Activated T-cell treated with anti-CD3 and anti-CD28 coated beads, Interleukin-2, amount 50 U/mL, for 48 hours (primary cell): ENCODE data around the gene TTC28.
"Not testable (repeated sequence)": the region's sequence is repeated elsewhere in the genome, so short reads cannot be mapped to it uniquely, and the experiment has no call there.

Experiments
- DNase-seq, 2 experiments: peaks; one replicate each; pipeline ENCODE4 v3.0.0-alpha.2; 2020

The TTC28 gene

GRCh38 chr22:28600546-28601143, 79.0 kb downstream of the TTC28 start:
- DNase-seq: no peak

- no peak for DNase-seq
Observed at GRCh38 chr22:28599693-28600092, 79.9 kb downstream of the TTC28 start.

GRCh38 chr22:28597665-28598064, 82.0 kb downstream of the TTC28 start:
- DNase-seq: no peak

GRCh38 chr22:28594797-28595462, 84.7 kb downstream of the TTC28 start:
- DNase-seq: no peak

- DNase-seq: no peak
Observed at GRCh38 chr22:28594076-28594796, 85.4 kb downstream of the TTC28 start.

- no peak for DNase-seq
Observed at GRCh38 chr22:28593299-28593698, 86.3 kb downstream of the TTC28 start.

- DNase-seq: no peak
Observed at GRCh38 chr22:28589102-28589750, 90.4 kb downstream of the TTC28 start.

- no peak for DNase-seq
Observed at GRCh38 chr22:28585324-28585723, 94.3 kb downstream of the TTC28 start.

GRCh38 chr22:28582806-28583205, 96.8 kb downstream of the TTC28 start:
- DNase-seq: no peak

GRCh38 chr22:28581016-28581415, 98.6 kb downstream of the TTC28 start:
- no peak for DNase-seq

- no peak for DNase-seq
Observed at GRCh38 chr22:28576162-28576561, 103.5 kb downstream of the TTC28 start.

- DNase-seq: no peak
Observed at GRCh38 chr22:28574159-28574788, 105.4 kb downstream of the TTC28 start.

- no peak for DNase-seq
Observed at GRCh38 chr22:28570696-28571373, 108.8 kb downstream of the TTC28 start.

- DNase-seq: not testable (repeated sequence)
Observed at GRCh38 chr22:28568974-28569373, 110.7 kb downstream of the TTC28 start.

- DNase-seq: no peak
Observed at GRCh38 chr22:28568099-28568498, 111.5 kb downstream of the TTC28 start.

GRCh38 chr22:28566920-28567499, 112.6 kb downstream of the TTC28 start:
- not testable (repeated sequence) for DNase-seq

- no peak for DNase-seq
Observed at GRCh38 chr22:28563636-28564035, 116.0 kb downstream of the TTC28 start.

GRCh38 chr22:28562324-28562723, 117.3 kb downstream of the TTC28 start:
- DNase-seq: no peak

GRCh38 chr22:28560743-28561101, 118.9 kb downstream of the TTC28 start:
- DNase-seq: not testable (repeated sequence)

GRCh38 chr22:28560046-28560742, 119.4 kb downstream of the TTC28 start:
- DNase-seq: no peak

- DNase-seq: no peak
Observed at GRCh38 chr22:28557184-28557583, 122.5 kb downstream of the TTC28 start.
